Type B pancreatic cell (in vitro differentiated cells): ENCODE data around the gene ADIPOR2. TPM values are rescaled to one million over a fixed set of nuclear protein-coding genes. Genes with fewer than 3 reads are reported as not detected.

Source experiments
- DNase-seq: peaks from one replicate; pipeline ENCODE4 v3.0.0; 2021; ENCODE audit warnings: mixed read lengths; ENCODE audit not compliant: unreplicated experiment; ENCODE audit errors: extremely low spot score
- H3K27ac Mint-ChIP-seq: 2 replicates; pipeline ENCODE4 v1.8.0; 2021; ENCODE audit warnings: mild to moderate bottlenecking, mixed read lengths
- H3K27me3 Mint-ChIP-seq: 2 replicates; pipeline ENCODE4 v1.8.0; 2021; ENCODE audit warnings: mixed read lengths
- H3K36me3 Mint-ChIP-seq: 2 replicates; pipeline ENCODE4 v1.8.0; 2021; ENCODE audit warnings: mixed read lengths
- H3K4me1 Mint-ChIP-seq: one replicate; pipeline ENCODE4 v1.8.0; 2021; ENCODE audit warnings: mixed read lengths; ENCODE audit not compliant: unreplicated experiment
- H3K4me3 Mint-ChIP-seq: 2 replicates; pipeline ENCODE4 v1.8.0; 2021; ENCODE audit warnings: mild to moderate bottlenecking, mixed read lengths
- H3K9me3 Mint-ChIP-seq: 2 replicates; pipeline ENCODE4 v1.8.0; 2021; ENCODE audit warnings: mixed read lengths
- total RNA-seq: library from RNA; stranded (reverse); gene quantifications from 2 replicates; pipeline ENCODE4 v1.2.1, GENCODE V29; 2021; ENCODE audit warnings: low replicate concordance
- TF ChIP-seq, protein P1 (sequence below): fragments of 200-600 bp; sonication (generic); conservative IDR thresholded peaks from 2 replicates; pipeline ENCODE4 v1.5.0; 2021; ENCODE audit warnings: antibody characterized with exemption, mild to moderate bottlenecking

Gene ADIPOR2
- total RNA-seq, 1 donor from 2014 or later: 49.2 TPM

DNA sequence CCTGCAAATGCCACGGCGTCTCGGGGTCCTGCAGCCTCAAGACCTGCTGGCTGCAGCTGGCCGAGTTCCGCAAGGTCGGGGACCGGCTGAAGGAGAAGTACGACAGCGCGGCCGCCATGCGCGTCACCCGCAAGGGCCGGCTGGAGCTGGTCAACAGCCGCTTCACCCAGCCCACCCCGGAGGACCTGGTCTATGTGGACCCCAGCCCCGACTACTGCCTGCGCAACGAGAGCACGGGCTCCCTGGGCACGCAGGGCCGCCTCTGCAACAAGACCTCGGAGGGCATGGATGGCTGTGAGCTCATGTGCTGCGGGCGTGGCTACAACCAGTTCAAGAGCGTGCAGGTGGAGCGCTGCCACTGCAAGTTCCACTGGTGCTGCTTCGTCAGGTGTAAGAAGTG, 45.1 kb upstream of the ADIPOR2 start:
- Mint-ChIP-seq H3K4me3 (no peak overlapping the region), H3K9me3 (no peaks in the 10 kb centered on the region), H3K4me1 (peaks cover 13% of the 10 kb centered on the region), H3K27me3 (peaks cover 47% of the 10 kb centered on the region), H3K27ac (no peak overlapping the region), H3K36me3 (peaks cover 35% of the 10 kb centered on the region)
- TF ChIP-seq, protein P1, sequence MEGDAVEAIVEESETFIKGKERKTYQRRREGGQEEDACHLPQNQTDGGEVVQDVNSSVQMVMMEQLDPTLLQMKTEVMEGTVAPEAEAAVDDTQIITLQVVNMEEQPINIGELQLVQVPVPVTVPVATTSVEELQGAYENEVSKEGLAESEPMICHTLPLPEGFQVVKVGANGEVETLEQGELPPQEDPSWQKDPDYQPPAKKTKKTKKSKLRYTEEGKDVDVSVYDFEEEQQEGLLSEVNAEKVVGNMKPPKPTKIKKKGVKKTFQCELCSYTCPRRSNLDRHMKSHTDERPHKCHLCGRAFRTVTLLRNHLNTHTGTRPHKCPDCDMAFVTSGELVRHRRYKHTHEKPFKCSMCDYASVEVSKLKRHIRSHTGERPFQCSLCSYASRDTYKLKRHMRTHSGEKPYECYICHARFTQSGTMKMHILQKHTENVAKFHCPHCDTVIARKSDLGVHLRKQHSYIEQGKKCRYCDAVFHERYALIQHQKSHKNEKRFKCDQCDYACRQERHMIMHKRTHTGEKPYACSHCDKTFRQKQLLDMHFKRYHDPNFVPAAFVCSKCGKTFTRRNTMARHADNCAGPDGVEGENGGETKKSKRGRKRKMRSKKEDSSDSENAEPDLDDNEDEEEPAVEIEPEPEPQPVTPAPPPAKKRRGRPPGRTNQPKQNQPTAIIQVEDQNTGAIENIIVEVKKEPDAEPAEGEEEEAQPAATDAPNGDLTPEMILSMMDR: no peak
- no peak for DNase-seq

DNA sequence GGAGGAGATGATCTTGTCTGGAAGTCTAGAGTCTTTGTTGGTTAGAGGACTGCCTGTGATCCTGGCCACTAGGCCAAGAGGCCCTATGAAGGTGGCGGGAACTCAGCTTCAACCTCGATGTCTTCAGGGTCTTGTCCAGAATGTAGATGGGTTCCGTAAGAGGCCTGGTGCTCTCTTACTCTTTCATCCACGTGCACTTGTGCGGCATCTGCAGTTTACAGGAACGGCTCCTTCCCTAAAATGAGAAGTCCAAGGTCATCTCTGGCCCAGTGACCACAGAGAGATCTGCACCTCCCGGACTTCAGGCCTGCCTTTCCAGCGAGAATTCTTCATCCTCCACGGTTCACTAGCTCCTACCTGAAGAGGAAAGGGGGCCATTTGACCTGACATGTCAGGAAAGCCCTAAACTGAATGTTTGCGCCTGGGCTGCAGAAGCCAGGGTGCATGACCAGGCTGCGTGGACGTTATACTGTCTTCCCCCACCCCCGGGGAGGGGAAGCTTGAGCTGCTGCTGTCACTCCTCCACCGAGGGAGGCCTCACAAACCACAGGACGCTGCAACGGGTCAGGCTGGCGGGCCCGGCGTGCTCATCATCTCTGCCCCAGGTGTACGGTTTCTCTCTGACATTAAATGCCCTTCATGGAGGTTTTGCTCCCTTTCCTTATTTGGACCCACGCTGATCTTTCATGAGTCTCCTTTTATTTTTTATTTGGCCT, 44.1 kb upstream of the ADIPOR2 start:
- DNase-seq: no peak
- Mint-ChIP-seq H3K9me3 (no peaks in the 10 kb centered on the region), H3K27ac (no peak overlapping the region), H3K36me3 (peaks cover 35% of the 10 kb centered on the region), H3K4me1 (peaks cover 13% of the 10 kb centered on the region), H3K4me3 (no peak overlapping the region), H3K27me3 (peaks cover 52% of the 10 kb centered on the region)
- TF ChIP-seq, protein P1: no peak

DNA sequence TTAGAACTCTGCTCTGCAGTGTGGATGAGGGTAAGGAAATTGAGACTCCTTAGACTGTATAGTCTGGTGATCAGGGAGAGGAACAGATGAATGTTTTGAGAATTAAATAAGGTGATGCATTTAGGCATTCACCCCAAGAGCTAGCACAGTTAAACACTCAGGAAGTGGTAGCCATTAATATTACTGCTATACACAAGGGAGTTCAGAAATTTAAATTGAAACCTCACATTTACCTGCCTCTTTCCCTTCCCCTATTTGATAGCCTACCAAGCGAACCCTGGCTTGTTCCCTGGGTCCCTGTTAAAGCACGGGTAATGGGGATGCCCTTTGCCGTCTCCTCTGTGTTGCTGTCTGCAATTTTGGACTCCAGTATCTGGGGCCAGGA, 43.6 kb upstream of the ADIPOR2 start:
- DNase-seq: no peak

DNA sequence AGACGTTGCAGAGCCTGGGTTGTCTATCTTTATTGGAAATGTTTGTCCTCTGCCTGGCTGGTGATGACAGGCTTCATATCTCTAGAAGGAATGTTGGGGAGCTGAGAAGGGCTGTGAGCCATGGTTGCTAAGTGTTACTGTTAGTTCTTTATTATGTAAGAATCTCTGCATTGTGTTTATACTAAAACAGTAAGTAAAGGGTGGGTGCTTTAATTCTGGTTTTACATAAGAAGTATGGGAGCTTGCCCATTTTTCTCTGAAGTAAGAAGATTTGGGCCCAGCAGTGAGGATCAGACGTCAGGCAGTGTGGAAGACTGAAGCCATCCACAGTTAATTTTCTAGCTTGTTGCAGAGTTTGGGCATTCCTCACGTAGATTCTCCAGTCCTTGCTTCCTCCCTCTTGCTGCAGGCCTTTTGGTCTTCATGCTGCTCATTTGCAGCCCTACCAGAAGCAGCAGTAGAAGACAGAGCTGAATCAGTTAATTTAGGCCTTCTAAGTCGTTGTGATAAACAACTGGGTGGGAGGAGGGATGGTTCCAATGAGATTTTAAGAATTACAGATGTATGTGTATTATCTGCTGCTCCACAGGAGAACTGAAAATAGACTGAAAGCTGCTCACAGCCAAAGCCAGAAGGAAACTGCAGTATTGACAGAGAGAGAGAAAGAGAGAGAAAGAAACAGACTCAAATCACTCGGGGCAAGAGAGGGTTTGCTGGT, 40.5 kb upstream of the ADIPOR2 start:
- no peaks in the 10 kb centered on the region for H3K9me3 Mint-ChIP-seq
- peaks cover 59% of the 10 kb centered on the region for H3K27me3 Mint-ChIP-seq
- no peaks in the 10 kb centered on the region for H3K4me1 Mint-ChIP-seq
- peaks cover 23% of the 10 kb centered on the region for H3K36me3 Mint-ChIP-seq
- no peak overlapping the region for H3K27ac Mint-ChIP-seq
- no peak for DNase-seq
- H3K4me3 Mint-ChIP-seq: no peak overlapping the region
- TF ChIP-seq, protein P1: no peak

More for the DNA sequence above, 43.6 kb upstream of the ADIPOR2 start:
- peaks cover 35% of the 10 kb centered on the region for H3K36me3 Mint-ChIP-seq
- no peak overlapping the region for H3K4me3 Mint-ChIP-seq
- peaks cover 13% of the 10 kb centered on the region for H3K4me1 Mint-ChIP-seq
- H3K27me3 Mint-ChIP-seq: peaks cover 51% of the 10 kb centered on the region
- H3K27ac Mint-ChIP-seq: no peak overlapping the region
- TF ChIP-seq, protein P1: no peak
- no peaks in the 10 kb centered on the region for H3K9me3 Mint-ChIP-seq

DNA sequence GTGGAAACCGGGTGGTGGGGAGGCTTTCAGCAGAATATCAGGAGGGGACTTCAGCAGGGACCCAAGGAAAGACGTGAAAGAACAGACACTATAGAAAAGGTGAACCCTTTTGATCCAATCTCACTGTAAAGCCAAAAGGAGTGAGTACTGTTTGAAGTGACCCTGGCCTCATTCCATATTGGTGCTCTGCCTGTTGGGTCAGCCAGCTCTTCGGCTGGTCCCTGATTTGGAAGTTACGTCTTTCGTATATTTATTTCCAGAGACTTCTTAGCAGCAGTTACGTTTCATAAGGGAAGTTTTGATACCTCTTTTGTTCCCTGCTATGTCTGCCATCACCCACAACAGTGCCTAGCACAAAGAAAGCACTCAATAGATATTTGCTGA, 39.9 kb upstream of the ADIPOR2 start:
- Mint-ChIP-seq H3K36me3 (peaks cover 23% of the 10 kb centered on the region), H3K27me3 (peaks cover 65% of the 10 kb centered on the region), H3K27ac (no peak overlapping the region), H3K4me1 (no peaks in the 10 kb centered on the region), H3K9me3 (no peaks in the 10 kb centered on the region), H3K4me3 (no peak overlapping the region)
- no peak for DNase-seq
- TF ChIP-seq, protein P1: no peak
